Smooth muscle cell (in vitro differentiated cells): Measurements from ENCODE around the gene PDE3A. TPM values are rescaled to one million over a fixed set of nuclear protein-coding genes. Genes with fewer than 3 reads are reported as not detected.

Source experiments
- DNase-seq: peaks from one replicate; lab custom pipeline; 2025; ENCODE audit not compliant: unreplicated experiment; lab: John Stamatoyannopoulos, UW
- H2AFZ ChIP-seq: fragments of 200-600 bp; sonication (generic); 2 replicates; pipeline ENCODE4 v1.6.0; 2016; ENCODE audit warnings: antibody characterized with exemption, low read depth, mild to moderate bottlenecking
- H3F3A ChIP-seq: fragments of 200-600 bp; sonication (generic); 2 replicates; pipeline ENCODE4 v1.6.0; 2017; ENCODE audit warnings: antibody characterized with exemption, low read depth
- H3K27ac ChIP-seq: fragments of 200-600 bp; sonication (generic); 2 replicates; pipeline ENCODE4 v1.5.1; 2016; ENCODE audit warnings: low read depth, mild to moderate bottlenecking
- H3K27me3 ChIP-seq: fragments of 200-600 bp; sonication (generic); 2 replicates; pipeline ENCODE4 v1.6.1; 2016; ENCODE audit warnings: low read depth, mild to moderate bottlenecking
- H3K36me3 ChIP-seq: fragments of 200-600 bp; sonication (generic); 2 replicates; pipeline ENCODE4 v1.5.1; 2016; ENCODE audit warnings: low read depth
- H3K4me1 ChIP-seq: fragments of 200-600 bp; sonication (generic); 2 replicates; pipeline ENCODE4 v1.5.1; 2016; ENCODE audit warnings: low read depth
- H3K4me2 ChIP-seq: fragments of 200-600 bp; sonication (generic); 2 replicates; pipeline ENCODE4 v1.6.0; 2016; ENCODE audit warnings: mild to moderate bottlenecking
- H3K4me3 ChIP-seq: fragments of 200-600 bp; sonication (generic); 2 replicates; pipeline ENCODE4 v1.5.1; 2016; ENCODE audit warnings: mild to moderate bottlenecking
- H3K79me2 ChIP-seq: fragments of 200-600 bp; sonication (generic); 2 replicates; pipeline ENCODE4 v1.6.0; 2016; ENCODE audit warnings: low read depth, mild to moderate bottlenecking
- H3K9ac ChIP-seq: fragments of 200-600 bp; sonication (generic); 2 replicates; pipeline ENCODE4 v1.6.0; 2016; ENCODE audit warnings: low read depth
- H3K9me3 ChIP-seq: fragments of 200-600 bp; sonication (generic); replicated peaks from 2 replicates; pipeline ENCODE4 v1.5.1; 2016; ENCODE audit warnings: low read depth
- H4K20me1 ChIP-seq: fragments of 200-600 bp; sonication (generic); 2 replicates; pipeline ENCODE4 v1.6.0; 2016; ENCODE audit warnings: low read depth
- CTCF ChIP-seq: fragments of 200-600 bp; sonication (generic); IDR thresholded peaks from 2 replicates; pipeline ENCODE4 v1.5.1; 2017; ENCODE audit warnings: borderline replicate concordance, mild to moderate bottlenecking, antibody characterized with exemption; ENCODE audit not compliant: insufficient read depth, poor library complexity, severe bottlenecking
- WGBS: methylation state at CpG from one replicate; pipeline ENCODE4 v1.1.7; 2016; ENCODE audit warnings: low lambda C conversion rate; 5-methylcytosine and 5-hydroxymethylcytosine counted together
- polyA plus RNA-seq: library from polyadenylated mRNA; unstranded; fragments of >200 nt; fragmentation: Nextera tagmentation; extraction: Ambion mirVana; gene quantifications from 2 replicates; pipeline ENCODE4 v1.2.1, GENCODE V29; 2016
- total RNA-seq: library from RNA; depleted of rRNA; stranded (reverse); fragments of >200 nt; gene quantifications from 2 replicates; pipeline ENCODE4 v1.2.3, GENCODE V29; 2014

Gene PDE3A
- total and polyA plus RNA-seq, 2 experiments from 2014 or later = 1.3 to 6.1 TPM

GRCh38 chr12:20523658-20524057 lies 155.3 kb downstream of the PDE3A start:
- Histone ChIP-seq H3K27me3 (no peaks in the 10 kb centered on the region), H3K36me3 (no peaks in the 10 kb centered on the region), H3K4me3 (no peak overlapping the region), H2AFZ (no peak overlapping the region), H3K79me2 (no peaks in the 10 kb centered on the region), H3K4me1 (no peaks in the 10 kb centered on the region), H3K4me2 (no peak overlapping the region), H4K20me1 (no peaks in the 10 kb centered on the region), H3K27ac (peak overlapping the region; percentile 11), H3K9me3 (no peaks in the 10 kb centered on the region), H3K9ac (no peak overlapping the region), H3F3A (no peaks in the 10 kb centered on the region)
- DNase-seq = no peak
- no peak for TF ChIP-seq CTCF
- WGBS = 75% methylated on average over 2 of the region's 2 CpGs

- H3K4me1 ChIP-seq = no peaks in the 10 kb centered on the region
- H3K27ac ChIP-seq = no peak overlapping the region
- H3K36me3 ChIP-seq = no peaks in the 10 kb centered on the region
- no peaks in the 10 kb centered on the region for H3K9me3 ChIP-seq
- no peaks in the 10 kb centered on the region for H3K79me2 ChIP-seq
- no peak for TF ChIP-seq CTCF
- no peak overlapping the region for H3K4me3 ChIP-seq
- H3K4me2 ChIP-seq = no peak overlapping the region
- 82% methylated on average over 5 of the region's 5 CpGs for WGBS
- no peak overlapping the region for H3K9ac ChIP-seq
- DNase-seq = no peak
- no peaks in the 10 kb centered on the region for H4K20me1 ChIP-seq
- H3K27me3 ChIP-seq = no peaks in the 10 kb centered on the region
- H2AFZ ChIP-seq = no peak overlapping the region
- no peaks in the 10 kb centered on the region for H3F3A ChIP-seq
Measured at GRCh38 chr12:20524113-20524512, 155.8 kb downstream of the PDE3A start.

GRCh38 chr12:20525064-20525610 lies 156.8 kb downstream of the PDE3A start:
- no peaks in the 10 kb centered on the region for H3K4me1 ChIP-seq
- no peak overlapping the region for H3K9ac ChIP-seq
- H3K9me3 ChIP-seq = no peaks in the 10 kb centered on the region
- H3F3A ChIP-seq = no peaks in the 10 kb centered on the region
- H3K79me2 ChIP-seq = no peaks in the 10 kb centered on the region
- no peak for DNase-seq
- TF ChIP-seq CTCF = no peak
- H2AFZ ChIP-seq = no peak overlapping the region
- no peaks in the 10 kb centered on the region for H4K20me1 ChIP-seq
- no peak overlapping the region for H3K27ac ChIP-seq
- WGBS = 93% methylated on average over 4 of the region's 4 CpGs
- H3K4me2 ChIP-seq = no peak overlapping the region
- H3K36me3 ChIP-seq = no peaks in the 10 kb centered on the region
- no peaks in the 10 kb centered on the region for H3K27me3 ChIP-seq
- H3K4me3 ChIP-seq = no peak overlapping the region

GRCh38 chr12:20527417-20528163 lies 159.3 kb downstream of the PDE3A start:
- no peak overlapping the region for H3K4me2 ChIP-seq
- no peaks in the 10 kb centered on the region for H3K36me3 ChIP-seq
- DNase-seq = no peak
- H3K4me1 ChIP-seq = no peaks in the 10 kb centered on the region
- H3K4me3 ChIP-seq = no peak overlapping the region
- H2AFZ ChIP-seq = no peak overlapping the region
- H4K20me1 ChIP-seq = no peaks in the 10 kb centered on the region
- H3K79me2 ChIP-seq = no peaks in the 10 kb centered on the region
- no peaks in the 10 kb centered on the region for H3K27me3 ChIP-seq
- H3K9ac ChIP-seq = no peak overlapping the region
- H3K9me3 ChIP-seq = no peaks in the 10 kb centered on the region
- no peaks in the 10 kb centered on the region for H3F3A ChIP-seq
- no peak overlapping the region for H3K27ac ChIP-seq
- 84% methylated on average over 8 of the region's 8 CpGs for WGBS
- no peak for TF ChIP-seq CTCF
